Nasal cavity respiratory epithelium epithelial cell of viscerocranial mucosa (primary cell): ENCODE results near the gene XAGE2. TPM values are rescaled to one million over a fixed set of nuclear protein-coding genes. Genes with fewer than 3 reads are reported as not detected.

Source experiments
- total RNA-seq: library from RNA; depleted of rRNA; stranded (reverse); fragments of >200 nt; gene quantifications from 2 replicates; pipeline ENCODE4 v1.2.3, GENCODE V29; 2014

Gene XAGE2
- total RNA-seq: not detected in 2 replicates

GRCh38 chrX:52368368-52369055 lies at the start of gene XAGE2:
Gene XAGE2, plus strand, starts transcription at chrX:52369021. Its CDS starts 994 bp downstream, at chrX:52370015.

Other genes with a start within 250 kb of the XAGE2 start
- 0.57 TPM in 1 of 2 replicates, not detected in the other for gene MAGED4, start 184.1 kb upstream of the XAGE2 start, total RNA-seq
- not detected in 2 replicates for gene XAGE1A, start 126.8 kb downstream of the XAGE2 start, total RNA-seq
- gene XAGE1B, start 148.0 kb downstream of the XAGE2 start, total RNA-seq: not detected in 2 replicates